ENCODE results near the gene PLA2G4A. TPM values are rescaled to one million over a fixed set of nuclear protein-coding genes. Genes with fewer than 3 reads are reported as not detected.

PLA2G4A gene
- polyA plus RNA-seq, 1 donor (not counting 4 experiments of a cell fraction or from before 2014, with no cell fraction given), result 29.2 TPM

- FAIRE-seq (peak; percentile 36), DNase-seq (ENCODE audit: low read depth, low spot score) (no peak)
- Histone ChIP-seq H3K9ac (ENCODE audit: control insufficient read depth, extremely low read depth, insufficient read depth, low read length) (no peak overlapping the region), H3K4me2 (ENCODE audit: control insufficient read depth, extremely low read depth, insufficient read depth, low read depth, low read length) (peak overlapping the region; percentile 41), H3K4me1 (ENCODE audit: control insufficient read depth, extremely low read depth, insufficient read depth, low read length) (peaks cover 9% of the 10 kb centered on the region), H3K36me3 (ENCODE audit: control insufficient read depth in 2 of 2, extremely low read depth in 1 of 2, insufficient read depth in 2 of 2, low read length in 2 of 2) (no peaks in the 10 kb centered on the region), H3K4me3 (ENCODE audit: control insufficient read depth in 2 of 3, extremely low read depth in 1 of 3, insufficient read depth in 2 of 3, low read depth in 1 of 3, low read length in 3 of 3) (no peak overlapping the region), H3K9me3 (ENCODE audit: control insufficient read depth, low read depth, low read length) (no peaks in the 10 kb centered on the region), H3K9me1 (ENCODE audit: control insufficient read depth, extremely low read depth, insufficient read depth, low read length) (no peaks in the 10 kb centered on the region), H4K20me1 (ENCODE audit: control insufficient read depth, extremely low read depth, insufficient read depth, low read length) (no peaks in the 10 kb centered on the region), H3K27ac (ENCODE audit: control insufficient read depth, insufficient read depth, low read length) (no peak overlapping the region), H3K79me2 (ENCODE audit: control insufficient read depth, insufficient read depth, low read length) (no peaks in the 10 kb centered on the region), H2AFZ (ENCODE audit: control insufficient read depth, low read length) (no peak overlapping the region), H3K27me3 (ENCODE audit: control insufficient read depth, extremely low read depth, insufficient read depth, low read length) (no peaks in the 10 kb centered on the region)
- TF ChIP-seq EZH2 (IDR thresholded peaks at IDR 0.05; ENCODE audit: low read length), result no peak
- TF ChIP-seq CTCF (optimal IDR thresholded peaks at IDR 0.05 in 1 of 3, IDR thresholded peaks at IDR 0.05 in 1 of 3, conservative IDR thresholded peaks at IDR 0.05 in 1 of 3; ENCODE audit: extremely low read depth in 1 of 3, insufficient read depth in 2 of 3, low read length in 3 of 3), result no peak
- dilution Hi-C loops (cut with MboI; ENCODE audit: extremely low pct_ligation_motif_present, low sequenced_read_pairs), result no loop called here
Observed at GRCh38 chr1:186967656-186968394, 139.1 kb downstream of the PLA2G4A start.

- no peak overlapping the region for H3K27ac ChIP-seq (ENCODE audit: control insufficient read depth, insufficient read depth, low read length)
- H3K9me3 ChIP-seq (ENCODE audit: control insufficient read depth, low read depth, low read length), result no peaks in the 10 kb centered on the region
- TF ChIP-seq CTCF (optimal IDR thresholded peaks at IDR 0.05 in 1 of 3, IDR thresholded peaks at IDR 0.05 in 1 of 3, conservative IDR thresholded peaks at IDR 0.05 in 1 of 3; ENCODE audit: extremely low read depth in 1 of 3, insufficient read depth in 2 of 3, low read length in 3 of 3) (no peak), EZH2 (IDR thresholded peaks at IDR 0.05; ENCODE audit: low read length) (no peak)
- H3K27me3 ChIP-seq (ENCODE audit: control insufficient read depth, extremely low read depth, insufficient read depth, low read length), result no peaks in the 10 kb centered on the region
- no peak overlapping the region for H3K4me3 ChIP-seq (ENCODE audit: control insufficient read depth in 2 of 3, extremely low read depth in 1 of 3, insufficient read depth in 2 of 3, low read depth in 1 of 3, low read length in 3 of 3)
- no peaks in the 10 kb centered on the region for H3K4me1 ChIP-seq (ENCODE audit: control insufficient read depth, extremely low read depth, insufficient read depth, low read length)
- H3K36me3 ChIP-seq (ENCODE audit: control insufficient read depth in 2 of 2, extremely low read depth in 1 of 2, insufficient read depth in 2 of 2, low read length in 2 of 2), result no peaks in the 10 kb centered on the region
- no peaks in the 10 kb centered on the region for H3K9me1 ChIP-seq (ENCODE audit: control insufficient read depth, extremely low read depth, insufficient read depth, low read length)
- H3K9ac ChIP-seq (ENCODE audit: control insufficient read depth, extremely low read depth, insufficient read depth, low read length), result no peak overlapping the region
- no peaks in the 10 kb centered on the region for H3K79me2 ChIP-seq (ENCODE audit: control insufficient read depth, insufficient read depth, low read length)
- no peak overlapping the region for H2AFZ ChIP-seq (ENCODE audit: control insufficient read depth, low read length)
- DNase-seq (ENCODE audit: low read depth, low spot score) (no peak), FAIRE-seq (no peak)
- H3K4me2 ChIP-seq (ENCODE audit: control insufficient read depth, extremely low read depth, insufficient read depth, low read depth, low read length), result no peak overlapping the region
- no peaks in the 10 kb centered on the region for H4K20me1 ChIP-seq (ENCODE audit: control insufficient read depth, extremely low read depth, insufficient read depth, low read length)
- dilution Hi-C loops (cut with MboI; ENCODE audit: extremely low pct_ligation_motif_present, low sequenced_read_pairs), result loop anchor here (25.0 kb wide), 1 partner anchor 362 kb away; no protein-coding TSS in a partner anchor
Observed at GRCh38 chr1:186974774-186975181, 146.0 kb downstream of the PLA2G4A start.

Data from keratinocyte (primary cell).